ENCODE measurements around the gene OSBPL1A.

The OSBPL1A gene

DNA sequence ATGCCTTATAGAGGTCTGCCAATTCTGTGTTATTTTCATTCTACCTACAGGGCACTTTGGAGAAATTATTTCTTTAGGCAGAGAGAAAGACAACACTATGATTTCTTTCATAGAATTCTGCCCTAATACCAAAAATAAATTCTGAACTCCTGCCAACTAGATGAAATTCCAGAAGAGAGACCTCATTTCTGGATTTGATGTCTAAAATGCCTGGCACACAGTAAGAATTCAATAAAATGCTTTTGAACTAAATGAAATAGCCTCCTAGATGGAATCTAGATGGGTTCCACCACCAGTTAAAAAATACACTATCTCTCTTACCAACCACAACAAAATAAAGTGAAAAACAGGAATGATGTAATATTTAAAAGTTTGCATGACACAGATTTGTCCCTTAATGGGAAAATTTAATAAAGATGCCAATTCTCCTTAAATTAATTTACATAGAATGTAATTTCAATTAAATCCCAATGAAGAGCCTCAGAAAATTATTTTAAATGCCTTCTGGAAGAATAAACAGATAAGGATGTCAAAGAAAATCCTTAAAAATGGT, 75.0 kb downstream of the OSBPL1A start:
- no peak for DNase-seq

DNA sequence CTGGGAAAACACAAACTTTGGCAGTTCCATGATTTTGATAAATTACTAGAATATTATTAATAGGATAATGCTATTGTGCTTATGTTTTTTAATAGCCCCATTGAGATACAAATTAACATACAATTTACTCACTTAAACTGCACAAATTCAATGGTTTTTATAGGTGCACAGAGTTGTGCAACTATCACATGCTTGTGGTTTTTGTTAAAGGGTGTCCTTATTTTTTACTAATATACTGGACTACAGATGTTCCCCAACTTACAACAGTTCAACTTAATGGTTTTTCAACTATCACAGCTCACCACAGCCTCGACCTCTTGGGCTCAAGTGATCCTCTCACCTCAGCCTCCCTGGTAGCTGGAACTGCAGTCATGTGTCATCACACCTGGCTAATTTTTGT, 76.6 kb downstream of the OSBPL1A start:
- DNase-seq = no peak

DNA sequence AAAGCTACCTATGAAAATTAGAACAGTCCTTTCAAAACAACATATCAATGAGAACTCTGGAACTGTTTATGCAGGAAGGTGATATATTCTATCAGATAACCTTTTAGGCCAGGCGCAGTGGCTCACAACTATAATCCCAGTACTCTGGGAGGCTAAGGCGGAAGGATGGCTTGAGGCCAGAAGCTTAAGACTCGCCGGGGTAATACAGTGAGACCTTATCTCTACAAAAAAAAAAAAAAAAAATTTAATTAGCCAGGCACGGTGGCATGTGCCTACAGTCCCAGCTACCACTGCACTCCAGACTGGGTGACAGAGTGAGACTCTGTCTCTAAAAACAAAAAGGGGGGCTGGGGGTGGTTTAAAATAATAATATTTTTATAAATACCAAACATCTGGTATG, 77.9 kb downstream of the OSBPL1A start:
- DNase-seq = no peak

DNA sequence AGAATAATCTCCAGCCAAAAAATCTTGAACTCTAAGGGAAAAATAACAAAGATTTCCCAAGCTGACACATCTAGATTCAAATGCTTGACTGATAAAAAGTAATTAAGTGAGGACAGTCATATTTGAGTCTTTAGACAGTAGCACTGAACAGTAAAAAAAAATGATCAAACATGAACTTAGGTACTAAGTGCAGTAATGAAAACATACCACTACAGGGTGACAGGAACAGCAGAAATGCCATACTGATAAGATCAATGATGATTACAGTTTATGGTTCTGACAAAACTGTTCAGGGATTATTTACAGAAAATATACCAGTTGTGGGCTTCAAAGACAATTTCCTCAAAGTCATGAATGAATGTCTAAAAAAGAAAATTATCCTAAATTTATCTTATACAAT, 80.3 kb downstream of the OSBPL1A start:
- DNase-seq = no peak

DNA sequence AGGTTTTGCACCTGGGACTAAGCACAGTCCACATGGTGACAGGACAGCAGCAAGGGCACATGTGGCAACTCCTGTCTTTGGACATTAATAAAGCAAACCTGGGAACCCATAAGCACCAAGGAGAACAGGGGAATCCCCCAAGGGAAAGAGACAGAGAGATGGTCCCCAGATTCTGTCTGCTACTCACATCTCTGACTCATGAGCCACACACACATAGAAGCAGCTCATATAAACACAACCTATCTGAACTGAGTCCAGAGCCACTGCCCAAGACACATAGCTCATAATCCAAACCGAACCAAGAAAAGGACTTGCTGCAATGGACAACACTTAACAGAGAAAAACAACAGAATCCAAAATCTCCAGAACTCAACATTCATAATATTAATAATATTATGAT, 82.5 kb downstream of the OSBPL1A start:
- no peak for DNase-seq

DNA sequence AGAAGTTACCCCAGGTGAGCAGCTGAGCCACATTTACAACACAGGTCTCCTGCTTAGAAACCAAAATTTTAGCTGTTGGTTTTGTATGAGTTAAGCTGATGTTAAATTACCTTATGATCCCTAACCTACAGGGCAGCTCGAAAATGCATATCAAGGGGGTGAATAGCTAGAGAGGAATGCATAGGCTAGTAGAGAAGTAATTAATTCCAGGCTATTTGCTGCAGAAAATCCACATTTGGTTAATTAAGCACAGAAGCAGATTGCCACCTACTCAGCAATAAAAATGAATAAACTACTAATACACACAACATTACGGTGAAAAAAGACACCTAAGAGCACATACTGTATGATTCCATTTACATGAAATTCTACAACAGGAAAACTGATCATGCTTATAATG, 91.4 kb downstream of the OSBPL1A start:
- no peak for DNase-seq

DNA sequence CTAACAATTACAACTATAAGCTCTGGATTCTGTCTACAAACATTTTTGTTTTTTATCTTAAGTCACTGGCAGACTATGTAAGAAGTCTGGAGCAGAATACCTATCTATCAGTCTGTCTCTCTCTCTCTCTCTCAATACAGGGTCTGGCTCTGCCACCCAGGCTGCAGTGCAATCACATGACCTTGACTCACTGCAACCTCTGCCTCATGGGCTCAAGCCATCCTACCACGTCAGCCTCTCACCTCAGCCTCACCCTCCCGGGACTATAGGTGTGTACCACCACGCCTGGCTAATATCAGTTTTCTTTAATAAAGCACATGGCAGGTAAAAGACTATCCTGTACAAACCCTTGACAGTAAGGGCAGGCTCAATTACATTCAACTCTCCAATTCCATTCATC, 96.9 kb downstream of the OSBPL1A start:
- no peak for DNase-seq

DNA sequence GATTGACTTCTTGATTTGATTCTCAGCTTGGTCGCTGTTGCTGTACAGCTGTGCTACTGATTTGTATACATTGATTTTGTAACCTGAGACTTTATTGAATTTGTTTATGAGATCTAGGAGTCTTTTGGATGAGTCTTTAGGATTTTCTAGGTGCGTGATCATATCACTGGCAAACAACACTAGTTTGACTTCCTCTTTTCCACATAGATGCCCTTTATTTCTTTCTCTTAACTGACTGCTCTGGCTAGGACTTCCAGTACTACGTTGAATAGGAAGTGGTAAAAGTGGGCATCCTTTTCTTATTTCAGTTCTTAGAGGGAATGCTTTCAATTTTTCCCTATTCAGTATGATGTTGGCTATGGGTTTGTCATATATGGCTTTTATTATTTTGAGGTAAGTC, 101.3 kb downstream of the OSBPL1A start:
- DNase-seq = no peak

DNA sequence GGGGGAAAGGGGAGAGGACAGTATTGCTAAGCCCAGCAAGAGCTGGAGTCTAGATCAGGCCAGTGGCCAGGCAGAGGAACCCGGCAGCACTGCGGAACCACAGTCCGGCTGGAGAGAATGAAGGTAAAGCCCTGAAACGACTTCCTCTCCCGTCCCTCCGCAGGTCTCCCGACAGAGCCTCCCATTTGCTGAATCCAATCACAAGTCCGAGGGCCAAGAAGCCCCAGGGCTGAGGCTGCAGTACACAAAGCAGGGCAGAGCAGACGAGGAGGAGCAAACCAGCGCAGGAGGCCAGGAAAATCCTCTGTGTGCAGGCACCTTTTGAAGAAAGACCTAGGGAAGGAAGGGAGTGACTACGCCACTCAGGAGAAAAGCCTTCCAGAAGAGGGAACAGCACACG, 104.4 kb downstream of the OSBPL1A start:
- DNase-seq = no peak

DNA sequence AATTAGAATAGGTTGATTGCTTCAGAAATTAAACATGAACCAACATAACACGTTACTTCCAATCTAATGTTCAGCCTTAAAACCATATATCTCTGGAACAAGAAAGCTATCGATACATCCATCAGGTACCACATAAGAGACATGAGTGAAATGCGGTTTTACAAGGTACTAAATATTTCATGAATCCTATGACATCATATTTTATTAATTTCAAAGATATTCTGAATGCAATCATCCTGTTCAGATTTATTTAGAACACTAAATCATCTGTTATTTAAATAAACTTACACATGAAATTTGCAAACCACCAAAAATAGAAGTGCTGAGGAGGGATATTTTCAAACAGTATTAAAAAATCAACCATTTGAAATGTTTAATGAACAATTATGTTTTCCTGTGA, 119.0 kb downstream of the OSBPL1A start:
- no peak for DNase-seq

DNA sequence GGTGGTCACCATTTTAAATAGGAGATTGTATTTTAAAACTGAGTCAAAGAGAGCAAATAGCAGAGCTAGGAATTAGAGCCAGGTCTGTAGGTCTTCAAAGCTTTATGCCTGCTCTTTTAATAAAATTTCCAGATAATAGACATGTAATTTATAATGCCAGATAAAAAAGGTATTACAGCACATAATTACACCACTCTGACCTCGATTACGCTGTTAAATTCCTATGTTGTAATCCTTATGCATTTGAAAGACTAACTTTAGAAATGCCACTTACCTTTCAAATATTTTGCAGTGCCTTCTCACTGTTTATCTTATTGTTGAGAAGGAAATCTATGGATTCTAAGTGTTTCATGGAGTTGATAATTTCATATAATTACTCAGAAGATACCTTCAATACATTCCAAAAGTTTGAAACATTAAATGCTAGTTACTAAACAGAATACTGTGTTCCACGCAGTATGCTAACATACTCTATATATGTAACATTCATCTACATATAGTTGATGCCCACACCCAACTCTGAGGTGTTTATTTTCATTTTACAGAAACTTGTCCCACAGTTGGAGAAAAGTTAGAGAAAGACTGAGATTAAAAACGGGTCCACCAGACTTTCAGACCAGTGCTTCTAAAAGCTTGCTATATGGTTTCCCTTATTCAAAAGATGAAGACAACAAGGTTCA, 120.0 kb downstream of the OSBPL1A start:
- no peak for DNase-seq

DNA sequence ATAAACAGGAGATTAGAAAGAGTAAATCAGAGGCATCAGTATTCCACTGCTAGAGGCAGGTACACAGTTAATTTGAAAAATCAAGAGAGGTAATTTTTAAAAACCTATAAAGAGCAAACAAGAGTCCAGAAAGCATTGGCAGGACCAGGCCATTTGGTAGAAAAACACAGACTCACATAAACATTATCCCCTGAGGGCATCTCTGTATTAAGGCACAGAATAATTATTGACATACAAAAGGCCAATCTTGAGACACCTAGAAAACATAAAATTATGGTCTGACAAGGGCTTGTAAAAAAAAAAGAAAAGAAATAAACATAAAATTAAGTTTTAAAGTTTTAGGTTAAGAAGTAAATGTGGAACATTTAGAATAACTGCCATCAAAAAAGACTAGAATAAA, 120.6 kb downstream of the OSBPL1A start:
- no peak for DNase-seq

DNA sequence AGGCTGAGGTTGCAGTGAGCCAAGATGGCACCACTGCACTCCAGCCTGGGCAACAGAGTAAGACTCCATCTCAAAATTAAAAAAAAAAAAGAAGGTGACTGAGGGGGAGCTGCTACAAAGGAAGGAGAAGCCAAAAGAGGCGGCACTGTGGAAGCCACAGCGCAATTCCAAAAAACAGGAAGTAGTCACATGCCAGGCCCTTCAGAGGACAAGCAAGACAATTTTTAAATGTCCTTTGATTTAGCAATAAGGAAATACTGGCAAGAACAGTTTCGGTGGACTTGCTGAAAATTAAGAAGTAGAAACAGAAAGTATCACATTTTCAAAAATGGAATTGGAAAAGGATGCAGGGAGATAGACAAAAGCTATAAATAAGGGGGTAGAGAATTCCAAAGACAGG, 122.8 kb downstream of the OSBPL1A start:
- DNase-seq = no peak

DNA sequence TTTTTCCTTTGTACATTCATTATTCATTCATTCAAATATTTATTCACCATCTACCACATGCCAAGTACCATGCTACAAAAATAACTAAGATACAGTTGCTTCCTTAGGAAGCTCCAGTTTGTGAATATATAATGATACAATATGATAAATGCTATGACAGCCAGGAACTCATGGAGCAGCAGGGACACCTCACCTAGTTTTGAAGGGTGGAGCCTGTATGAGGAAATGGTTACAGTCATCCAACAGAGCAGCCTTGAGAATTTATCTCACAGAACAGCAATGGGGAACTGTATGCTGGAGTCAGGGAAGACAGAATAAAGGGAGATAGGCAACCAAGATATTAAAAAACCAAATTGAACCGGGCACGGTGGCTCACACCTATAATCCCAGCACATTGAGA, 124.0 kb downstream of the OSBPL1A start:
- DNase-seq = no peak

DNA sequence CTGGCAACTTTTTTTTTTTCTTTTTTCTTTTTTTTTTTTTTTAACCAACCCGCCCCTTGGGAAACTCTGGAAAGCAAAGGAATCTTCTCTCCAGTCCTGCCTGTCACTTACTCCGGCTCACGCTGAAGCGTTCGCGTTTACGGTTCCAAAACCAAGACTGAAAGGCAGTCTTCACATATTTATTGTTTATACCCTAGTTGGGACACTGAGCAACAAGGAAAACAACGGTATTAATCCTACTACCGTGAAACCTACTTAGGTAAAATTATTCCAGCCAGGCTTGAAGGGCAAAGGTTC, 125.4 kb downstream of the OSBPL1A start:
- no peak for DNase-seq

DNA sequence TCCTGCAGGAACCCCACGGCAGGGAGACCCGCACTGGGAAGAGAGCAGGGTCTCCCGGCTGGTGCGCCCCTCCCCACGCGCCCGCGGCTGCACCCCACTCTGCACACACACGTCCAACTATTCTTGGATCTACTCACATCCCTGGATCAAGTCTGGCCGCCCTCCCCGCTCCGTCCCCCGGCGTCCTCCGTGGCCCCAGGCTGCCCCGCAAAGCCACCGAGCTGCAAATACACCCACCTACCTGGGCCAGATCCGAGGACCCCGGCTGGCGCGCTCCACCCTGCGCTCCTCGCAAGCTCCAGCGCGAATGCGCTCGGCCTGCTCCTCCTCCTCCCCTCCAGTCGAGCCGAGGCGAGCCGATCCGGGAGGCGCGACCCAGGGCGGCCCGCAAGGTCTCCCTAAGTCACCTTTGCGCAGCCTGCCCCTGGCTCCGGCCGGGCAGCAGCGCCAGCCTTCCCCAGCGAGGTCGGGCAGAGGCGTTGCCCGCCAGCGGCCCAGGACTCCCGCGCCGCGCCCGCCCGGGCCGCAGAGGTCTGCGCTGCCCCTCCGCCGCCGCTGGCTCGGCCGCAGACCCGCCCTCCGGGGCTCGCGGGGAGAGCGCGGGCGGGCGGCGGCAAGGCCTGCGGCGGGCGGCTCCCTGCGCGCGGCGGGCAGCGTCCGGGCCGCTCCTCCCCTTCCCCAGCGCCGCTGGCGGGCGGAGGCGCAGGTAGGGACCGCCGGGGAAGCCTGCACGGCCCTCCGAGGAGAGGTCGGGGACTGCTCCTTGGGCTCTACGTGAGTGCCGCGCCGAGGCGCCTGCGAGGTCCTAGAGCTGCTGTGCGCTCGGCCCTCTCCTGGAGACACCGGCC, 126.0 kb downstream of the OSBPL1A start:
- DNase-seq = no peak

DNA sequence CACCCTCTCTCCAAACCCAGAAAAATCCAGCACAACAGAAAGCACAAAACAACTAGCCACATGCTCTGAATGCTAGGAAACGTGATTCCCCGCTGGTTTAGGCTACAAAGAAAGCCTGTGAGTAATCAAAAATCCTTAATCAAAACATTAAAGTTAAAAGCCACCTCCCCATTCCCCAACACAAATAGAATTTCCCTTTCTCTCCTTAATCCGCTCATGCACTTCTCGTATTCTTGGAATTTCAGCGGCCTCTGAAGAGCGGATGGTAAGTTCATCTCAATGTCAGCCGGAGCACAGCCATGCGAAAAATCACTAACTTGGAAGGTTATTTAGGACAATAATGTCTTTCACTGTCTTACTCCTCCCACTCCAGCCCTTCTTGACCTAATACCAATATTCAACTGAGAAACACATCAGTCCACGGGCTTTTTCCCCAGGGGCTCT, 126.7 kb downstream of the OSBPL1A start:
- DNase-seq = no peak

DNA sequence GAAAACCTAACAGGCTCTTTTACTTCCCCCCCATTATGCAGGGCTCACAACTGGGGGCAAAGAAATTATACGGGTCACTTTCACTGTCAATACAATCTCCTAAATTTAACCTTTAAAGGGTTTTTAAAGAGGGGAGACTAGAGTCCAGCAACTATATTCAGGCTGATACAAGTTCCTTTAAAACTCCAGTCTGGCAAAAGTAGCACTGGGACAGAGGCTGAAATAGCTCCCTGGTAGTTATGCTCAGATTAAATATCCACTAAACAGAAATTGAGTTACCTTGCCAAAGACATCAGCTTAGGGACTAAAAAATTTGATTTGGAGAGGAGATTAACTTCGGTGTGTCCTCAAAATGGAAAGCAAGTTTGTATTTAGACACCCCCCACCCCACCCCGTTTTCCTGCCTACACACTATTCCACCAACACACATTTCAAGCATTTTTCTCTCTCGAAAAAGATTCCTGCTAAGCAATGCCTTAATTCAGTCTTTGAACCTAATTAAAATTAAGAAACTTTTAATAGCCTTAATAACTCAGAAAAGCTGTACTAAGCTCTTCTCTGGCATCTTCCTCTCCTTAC, 127.2 kb downstream of the OSBPL1A start:
- DNase-seq = no peak

DNA sequence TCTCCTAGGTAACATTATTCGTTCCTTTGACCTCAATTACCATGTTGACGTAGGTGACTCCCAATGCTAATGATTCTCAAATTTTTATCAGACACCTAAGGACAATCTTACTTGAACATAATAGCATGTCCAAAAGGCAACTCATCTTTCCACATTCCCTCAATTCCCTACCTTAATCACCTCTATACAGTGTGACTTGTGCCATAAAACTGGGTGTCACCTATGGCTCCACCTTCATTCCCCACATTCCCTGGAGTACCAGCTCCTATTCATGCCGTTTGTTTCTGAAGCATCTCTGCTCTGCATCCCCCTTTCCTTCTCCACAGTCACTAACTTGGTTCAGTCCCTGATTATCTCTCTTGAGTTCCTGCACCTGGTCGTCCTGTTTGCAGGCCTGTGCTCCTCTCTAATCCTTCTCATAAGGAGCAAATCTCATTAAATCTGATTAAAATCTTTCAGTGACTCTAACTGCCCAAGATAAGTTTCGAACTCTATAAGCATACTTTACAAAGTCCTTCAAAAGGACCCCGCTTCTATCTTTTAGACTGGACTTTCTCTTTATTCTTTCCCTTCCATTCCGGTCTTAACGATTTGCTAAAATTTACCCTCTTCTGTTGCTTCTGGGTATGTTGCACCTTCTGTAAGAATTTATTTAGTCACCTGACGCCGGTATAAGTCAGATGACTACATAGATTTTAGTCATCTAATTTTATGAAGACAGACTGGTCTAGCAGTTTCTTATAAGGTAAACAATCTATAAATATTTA, 128.7 kb downstream of the OSBPL1A start:
- no peak for DNase-seq

DNA sequence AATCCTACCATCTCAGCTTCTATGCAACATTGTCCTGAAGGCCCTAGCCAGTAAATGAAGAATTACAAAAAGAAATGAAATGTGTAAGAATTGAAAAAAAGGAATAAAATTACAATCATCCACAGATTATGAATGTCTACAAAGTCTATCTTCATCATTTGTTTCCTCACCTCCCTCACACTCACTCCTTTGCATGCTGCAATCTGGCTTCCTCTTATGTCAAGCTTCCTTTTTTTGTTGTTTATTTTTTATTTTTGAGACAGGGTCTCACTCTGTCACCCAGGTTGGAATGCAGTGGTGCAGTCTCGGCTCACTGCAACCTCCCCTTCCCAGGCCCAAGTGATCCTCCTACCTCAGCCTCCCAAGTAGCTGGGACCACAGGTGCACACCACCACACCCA, 129.7 kb downstream of the OSBPL1A start:
- no peak for DNase-seq

DNA sequence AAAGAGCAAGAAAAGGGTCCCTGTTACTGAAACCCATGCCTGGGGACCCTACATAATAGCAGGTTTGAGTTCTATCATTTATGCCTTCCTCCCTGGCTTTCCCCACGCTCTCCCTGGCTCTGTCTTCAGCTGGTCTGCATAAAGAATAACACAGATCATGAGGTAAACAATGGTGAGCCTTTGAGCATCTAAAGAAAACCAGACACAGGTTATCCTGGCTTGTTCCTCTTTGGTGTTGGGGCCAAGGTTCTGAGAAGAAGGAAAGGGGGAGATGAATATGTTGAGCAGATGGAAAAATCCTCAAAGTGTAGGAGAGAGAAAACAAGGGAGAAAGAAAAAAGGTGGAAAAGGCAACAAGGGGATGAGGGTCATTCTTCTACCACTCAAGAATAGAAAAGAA, 131.5 kb downstream of the OSBPL1A start:
- DNase-seq = no peak

DNA sequence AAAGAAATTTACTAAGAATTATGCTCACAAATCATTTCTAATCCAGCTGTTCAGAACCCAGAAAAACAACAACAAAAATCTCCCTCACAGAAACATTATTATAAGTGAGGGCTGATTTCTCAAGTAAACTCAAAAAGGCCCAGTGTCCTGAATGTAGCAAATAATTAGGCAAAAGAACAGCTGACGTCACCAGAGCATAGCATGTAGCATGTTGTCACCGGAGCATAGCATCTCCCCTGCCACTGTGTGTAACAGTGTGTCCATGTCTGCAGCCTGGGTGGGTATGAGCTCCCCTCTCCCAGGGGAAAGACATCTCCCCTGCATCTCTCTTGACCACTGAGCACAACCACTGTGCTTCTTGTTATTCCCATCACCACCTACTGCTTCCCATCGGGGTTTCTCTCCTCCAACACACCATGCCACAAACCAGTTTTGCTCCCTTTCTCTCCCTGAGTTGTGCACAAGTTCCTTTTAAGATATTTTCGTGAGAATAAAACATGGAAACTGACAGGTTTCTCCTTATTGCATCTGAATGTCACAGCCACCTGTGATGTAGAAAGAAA, 132.0 kb downstream of the OSBPL1A start:
- no peak for DNase-seq

DNA sequence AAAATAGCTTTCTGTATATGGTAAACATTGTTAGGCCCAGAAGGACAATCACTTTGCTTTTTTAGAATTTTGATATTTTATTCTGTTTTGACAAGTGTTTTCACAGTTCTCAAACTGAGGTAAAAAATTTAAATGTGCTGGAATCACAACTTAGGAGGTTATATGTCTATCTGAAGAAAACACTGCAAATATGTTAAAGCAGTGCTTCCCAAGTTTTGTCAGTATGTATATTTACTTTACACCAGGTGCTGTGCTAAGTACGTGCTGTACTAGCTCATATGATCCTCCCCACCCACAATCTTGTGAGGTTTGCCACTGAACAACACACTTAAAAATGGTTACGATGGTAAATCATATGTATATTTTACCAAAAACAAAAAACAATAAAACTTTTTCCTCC, 134.6 kb downstream of the OSBPL1A start:
- DNase-seq = no peak

Data from activated CD4-positive, CD25-positive, alpha-beta regulatory T cell treated with anti-CD3 and anti-CD28 coated beads, Interleukin-2, amount 50 U/mL, for 72 hours (primary cell).